SK-MEL-5 (cell line): ENCODE measurements around the gene VPS13A. TPM values are rescaled to one million over a fixed set of nuclear protein-coding genes. Genes with fewer than 3 reads are reported as not detected.
"Not testable (repeated sequence)": the region's sequence is repeated elsewhere in the genome, so short reads cannot be mapped to it uniquely, and the experiment has no call there.

ENCODE experiments used
- DNase-seq: peaks from one replicate; pipeline ENCODE4 v3.0.0-alpha.2; 2016; ENCODE audit warnings: low read depth, low spot score
- in situ Hi-C: cut with HindIII; loops from 2 replicates; pipeline ENCODE4 v1.10.0; 2016; ENCODE audit warnings: low sequenced_read_pairs, high pct_unique_total_duplicates, low pct_unique_long_range_greater_than_20kb
- total RNA-seq: library from RNA; depleted of rRNA; stranded (reverse); fragments of >200 nt; shearing (Covaris generic); gene quantifications from 2 replicates; pipeline ENCODE4 v1.2.3, GENCODE V29; 2014

The VPS13A gene
- total RNA-seq, 1 experiment from 2014 or later: 22.8 TPM

DNA sequence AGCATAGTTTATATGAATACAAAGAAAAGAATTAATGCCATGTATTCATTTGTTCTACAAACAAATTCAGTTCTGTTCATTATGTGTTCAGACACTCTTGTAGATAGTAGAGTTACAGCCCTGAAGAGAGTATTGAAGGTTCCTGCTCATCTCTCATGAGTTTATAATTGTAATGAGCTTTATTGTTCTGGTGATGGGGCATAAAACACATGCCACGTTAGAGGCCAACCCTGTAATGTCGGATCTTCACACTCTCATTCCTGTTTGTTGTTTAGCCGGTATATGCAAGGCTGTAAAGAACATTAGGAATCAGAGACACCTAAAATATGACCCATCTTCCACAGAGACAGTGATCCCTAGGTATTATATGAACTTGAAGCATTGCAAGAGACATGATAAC lies 214.5 kb downstream of the VPS13A start:
- in situ Hi-C loops: no loop called here
- DNase-seq: no peak

DNA sequence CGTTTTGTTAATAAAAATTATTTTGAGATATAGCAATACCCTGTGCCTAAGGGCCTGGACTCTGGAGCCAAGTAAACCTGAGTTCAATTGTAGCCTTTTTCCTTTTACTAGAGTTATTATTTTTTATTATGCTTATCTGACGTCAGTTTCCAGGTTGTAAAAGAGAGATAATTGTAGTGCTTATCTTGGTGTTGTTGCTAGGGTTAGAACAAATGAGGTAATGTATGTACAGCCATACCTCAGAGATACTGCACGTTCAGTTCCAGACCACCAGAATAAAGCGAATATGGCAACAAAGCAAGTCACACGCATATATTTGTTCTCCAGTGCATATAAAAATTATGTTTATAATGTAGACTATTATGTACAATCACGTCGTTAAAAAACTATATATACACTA lies 215.0 kb downstream of the VPS13A start:
- in situ Hi-C loops: no loop called here
- no peak for DNase-seq

DNA sequence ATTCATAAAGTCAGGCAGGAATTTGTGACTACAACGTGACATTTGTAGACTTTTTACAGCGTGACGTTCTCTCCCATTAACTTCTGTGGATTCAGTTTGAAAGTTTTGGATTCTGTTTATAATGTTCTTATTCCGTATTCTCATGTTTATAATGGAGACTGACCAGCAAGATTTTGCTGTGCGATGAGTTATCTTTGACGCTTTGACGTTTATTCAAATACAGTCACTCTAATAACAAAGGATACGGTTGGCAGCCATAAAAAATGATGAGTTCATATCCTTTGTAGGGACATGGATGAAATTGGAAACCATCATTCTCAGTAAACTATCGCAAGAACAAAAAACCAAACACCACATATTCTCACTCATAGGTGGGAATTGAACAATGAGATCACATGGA lies 221.2 kb downstream of the VPS13A start:
- DNase-seq: not testable (repeated sequence)

DNA sequence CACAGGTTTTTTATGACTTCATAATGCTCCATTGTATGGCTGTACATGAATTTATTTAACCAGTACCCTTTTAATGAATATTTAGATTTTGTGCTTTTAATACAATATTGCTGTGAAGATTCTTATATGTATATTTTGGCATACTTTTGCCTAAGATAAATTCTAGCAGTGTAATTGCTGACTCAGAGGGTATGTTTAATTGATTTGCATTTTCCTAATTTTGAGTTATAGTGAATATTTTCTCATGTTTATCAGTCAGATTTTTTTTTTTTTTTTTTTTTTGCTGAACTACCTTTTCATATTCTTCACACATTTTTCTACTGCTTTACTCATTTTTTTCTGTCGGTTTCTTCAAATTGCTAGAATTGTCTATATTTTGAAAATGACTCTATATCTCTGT lies 222.6 kb downstream of the VPS13A start:
- DNase-seq: no peak

More for the DNA sequence above, 221.2 kb downstream of the VPS13A start:
- in situ Hi-C loops: not testable (repeated sequence)

DNA sequence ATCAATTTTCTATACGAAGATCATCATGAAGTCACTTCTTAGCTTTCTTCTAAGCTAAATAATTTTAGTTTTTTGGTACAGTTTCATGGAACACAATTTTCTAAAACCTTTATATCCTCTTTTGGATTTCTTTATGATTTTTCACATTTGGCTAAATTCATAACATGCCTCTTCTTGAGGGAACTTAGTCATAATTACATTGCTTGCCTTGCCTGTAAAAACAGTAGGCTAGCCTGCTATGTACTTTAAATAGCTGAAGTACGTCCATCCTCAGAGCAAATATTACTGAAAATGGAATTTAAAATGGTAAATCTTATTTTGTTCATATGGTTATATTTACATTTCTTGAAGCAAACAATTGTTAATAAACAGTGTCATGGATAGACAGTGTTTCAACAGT lies 225.0 kb downstream of the VPS13A start:
- DNase-seq: no peak

More for the DNA sequence above, 222.6 kb downstream of the VPS13A start:
- in situ Hi-C loops: no loop called here

DNA sequence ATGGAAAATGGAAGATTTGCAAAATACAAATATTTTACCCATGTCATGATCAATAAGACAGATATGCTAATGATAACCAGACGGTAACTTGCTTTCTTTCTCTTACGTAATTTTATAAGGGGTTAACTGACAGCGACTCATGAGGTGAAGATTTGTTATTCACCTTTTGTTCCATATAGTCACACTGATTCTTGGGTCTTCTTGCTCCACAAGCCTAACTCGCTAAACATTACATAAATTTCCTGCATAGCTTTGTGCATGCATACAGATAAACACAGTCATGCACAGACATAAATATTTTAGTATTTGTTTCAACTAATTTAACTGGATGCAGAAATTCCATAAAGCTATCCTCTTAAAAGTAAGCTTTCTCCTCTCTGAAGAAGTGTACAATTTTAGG lies 225.9 kb downstream of the VPS13A start:
- in situ Hi-C loops: no loop called here
- DNase-seq: no peak

More for the DNA sequence above, 225.0 kb downstream of the VPS13A start:
- in situ Hi-C loops: no loop called here

DNA sequence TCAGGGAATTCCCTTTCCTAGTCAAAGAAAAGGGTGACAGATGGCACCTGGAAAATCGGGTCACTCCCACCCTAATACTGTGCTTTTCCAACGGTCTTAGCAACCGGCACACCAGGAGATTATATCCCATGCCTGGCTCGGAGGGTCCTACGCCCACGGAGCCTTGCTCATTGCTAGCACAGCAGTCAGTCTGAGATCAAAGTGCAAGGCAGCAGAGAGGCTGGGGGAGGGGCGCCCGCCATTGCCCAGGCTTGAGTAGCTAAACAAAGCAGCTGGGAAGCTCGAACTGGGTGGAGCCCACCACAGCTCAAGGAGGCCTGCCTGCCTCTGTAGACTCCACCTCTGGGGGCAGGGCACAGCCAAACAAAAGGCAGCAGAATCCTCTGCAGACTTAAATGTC lies 231.2 kb downstream of the VPS13A start:
- DNase-seq, in situ Hi-C loops: not testable (repeated sequence)

DNA sequence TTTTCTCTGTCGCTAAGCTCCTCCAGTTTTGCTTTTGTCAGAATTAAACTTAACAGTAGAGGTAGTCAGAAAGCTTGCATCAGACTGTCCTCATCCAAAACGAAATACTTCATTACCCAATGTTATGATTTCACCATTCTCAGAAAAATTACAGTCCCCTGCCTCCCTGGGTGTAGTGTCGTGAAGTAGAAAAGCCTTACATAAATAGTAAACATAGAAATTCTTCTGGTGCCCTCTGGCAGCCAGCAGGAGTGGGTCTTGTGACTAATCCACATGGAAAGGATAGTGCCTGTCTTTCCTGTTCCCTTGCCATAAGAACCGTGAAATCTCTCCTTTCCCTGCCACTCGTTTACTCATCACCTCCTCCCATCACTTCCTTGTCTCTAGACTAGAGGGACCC lies 240.2 kb downstream of the VPS13A start:
- in situ Hi-C loops: loop anchor here (5.0 kb wide), 1 partner anchor 35 kb away; no protein-coding TSS in a partner anchor

DNA sequence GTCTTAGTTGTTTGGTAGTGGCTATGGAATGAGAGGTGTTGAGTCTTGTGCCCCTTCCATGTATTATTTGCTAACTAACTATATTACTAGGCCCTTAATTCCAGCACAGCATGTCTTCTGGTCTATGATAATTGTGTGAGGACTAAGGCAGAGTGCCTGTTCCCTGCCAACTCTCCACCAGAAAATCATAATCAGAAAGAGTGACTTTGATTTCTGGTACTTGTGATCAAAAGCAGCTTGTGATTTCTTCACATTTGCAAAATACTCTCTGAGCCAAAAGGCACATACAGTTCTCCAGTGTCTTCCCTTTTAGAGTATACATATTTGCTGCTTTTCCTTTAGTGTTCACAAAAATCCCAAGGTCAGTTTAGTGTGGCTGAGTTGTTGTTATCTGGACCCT lies 240.9 kb downstream of the VPS13A start:
- in situ Hi-C loops: loop anchor here (5.0 kb wide), 1 partner anchor 36 kb away; no protein-coding TSS in a partner anchor
- no peak for DNase-seq

More for the DNA sequence above, 240.2 kb downstream of the VPS13A start:
- peak; percentile 93 for DNase-seq

DNA sequence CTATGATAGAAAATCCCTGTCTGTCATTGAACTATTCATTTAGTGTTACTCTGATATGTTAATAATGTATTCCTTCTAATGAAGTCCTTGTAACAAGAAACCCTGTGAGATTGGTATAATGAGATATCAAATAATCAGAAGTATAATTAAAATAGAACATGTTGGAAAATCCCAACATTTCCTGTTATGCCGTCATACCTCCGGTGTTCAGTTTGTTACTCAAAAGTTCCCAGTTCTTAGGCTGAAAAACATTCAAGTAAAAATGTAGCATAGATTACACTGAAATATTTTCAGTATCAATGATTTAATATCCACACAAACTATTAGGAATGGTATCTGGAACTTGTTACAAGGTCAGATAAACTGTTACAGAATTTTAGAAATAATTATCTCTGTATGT lies 243.3 kb downstream of the VPS13A start:
- DNase-seq: no peak
- in situ Hi-C loops: no loop called here

DNA sequence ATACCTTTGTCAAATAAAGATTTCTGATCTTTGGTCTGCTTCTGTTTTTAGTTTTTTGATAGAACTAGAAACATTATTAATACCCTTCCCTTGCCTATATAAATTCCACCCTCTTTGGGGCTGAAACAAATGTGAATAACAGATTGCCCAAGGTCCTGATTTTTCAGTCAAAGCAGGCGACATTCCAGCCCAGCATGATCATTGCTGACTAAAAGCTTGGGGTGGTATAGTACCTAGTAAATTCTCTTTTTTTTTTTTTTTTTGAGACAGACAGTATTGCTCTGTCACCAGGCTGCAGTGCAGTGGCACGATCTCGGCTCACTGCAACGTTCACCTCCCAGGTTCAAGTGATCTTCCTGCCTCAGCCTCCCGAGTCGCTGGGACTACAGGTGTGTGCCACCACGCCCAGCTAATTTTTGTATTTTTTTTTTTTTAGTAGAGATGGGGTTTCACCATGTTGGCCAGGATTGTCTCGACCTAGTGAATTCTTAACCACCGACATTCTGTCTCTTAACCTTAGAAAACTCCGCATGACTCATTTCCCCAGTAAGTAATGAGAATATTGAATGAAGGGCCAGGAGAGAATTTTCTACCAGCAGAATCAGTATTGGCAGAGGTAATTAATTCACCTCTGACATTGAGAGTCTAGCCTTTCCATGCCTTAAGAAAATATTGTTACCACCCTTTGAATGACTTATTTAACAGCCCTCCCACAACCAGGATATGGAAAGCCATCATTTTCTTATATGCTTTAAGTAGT lies 244.4 kb downstream of the VPS13A start:
- no peak for DNase-seq
- in situ Hi-C loops: no loop called here

DNA sequence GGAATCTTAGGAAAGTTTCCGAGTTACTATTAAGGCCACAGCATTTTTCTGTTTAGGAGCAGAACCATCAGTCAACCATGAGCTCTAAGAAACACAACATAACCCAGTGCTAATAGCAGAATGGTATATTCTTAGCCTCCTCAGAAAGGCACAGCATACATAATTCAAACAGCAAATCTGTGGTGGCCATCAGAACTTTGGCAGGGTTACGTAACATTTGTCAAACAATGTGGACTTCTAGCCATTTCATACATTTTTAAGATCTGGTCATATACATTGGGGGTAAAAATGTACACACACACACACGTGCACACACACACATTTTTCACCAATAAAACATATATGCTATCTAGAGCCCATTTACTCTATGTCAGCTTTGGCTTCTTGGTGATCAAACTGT lies 245.6 kb downstream of the VPS13A start:
- DNase-seq: no peak
- in situ Hi-C loops: no loop called here

DNA sequence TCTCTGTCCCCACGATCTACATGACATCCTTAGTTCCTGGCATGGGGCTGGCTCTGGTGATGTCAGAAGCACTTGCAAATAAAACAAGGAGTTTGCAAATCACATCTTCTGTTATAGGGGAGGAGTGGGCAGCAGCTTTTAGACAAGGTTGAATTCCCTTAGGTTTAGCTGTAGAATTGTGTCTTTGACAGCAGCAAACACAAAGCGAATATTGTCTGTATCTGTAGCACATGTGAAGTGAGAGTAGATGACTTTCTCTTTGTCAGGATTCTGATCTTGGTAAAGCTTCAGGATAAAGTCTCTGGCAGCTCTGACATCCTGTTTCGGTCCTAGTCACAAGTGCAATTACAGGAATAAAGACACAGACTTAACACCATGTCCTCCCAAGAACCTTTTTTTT lies 246.5 kb downstream of the VPS13A start:
- in situ Hi-C loops: no loop called here
- DNase-seq: peak; percentile 94

DNA sequence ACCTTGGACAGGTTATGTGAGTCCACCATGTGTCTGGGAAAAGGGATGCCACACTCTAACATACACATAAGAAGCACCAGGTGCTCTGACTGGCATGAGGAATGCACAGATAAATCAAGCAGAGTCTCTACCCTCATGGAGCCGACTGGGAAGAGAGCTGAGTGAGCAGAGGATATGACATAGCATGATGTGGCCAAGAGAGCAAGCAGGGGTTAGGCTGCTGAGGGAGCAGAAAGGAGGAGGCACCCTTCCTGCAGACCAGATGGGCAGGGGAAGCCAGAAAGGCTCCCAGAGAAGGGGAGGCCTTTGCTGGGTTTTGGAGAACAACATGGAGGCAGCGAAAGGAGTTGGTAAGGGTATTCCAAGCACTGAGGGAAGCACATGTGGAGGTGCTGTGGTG lies 247.7 kb downstream of the VPS13A start:
- in situ Hi-C loops: no loop called here
- DNase-seq: no peak

DNA sequence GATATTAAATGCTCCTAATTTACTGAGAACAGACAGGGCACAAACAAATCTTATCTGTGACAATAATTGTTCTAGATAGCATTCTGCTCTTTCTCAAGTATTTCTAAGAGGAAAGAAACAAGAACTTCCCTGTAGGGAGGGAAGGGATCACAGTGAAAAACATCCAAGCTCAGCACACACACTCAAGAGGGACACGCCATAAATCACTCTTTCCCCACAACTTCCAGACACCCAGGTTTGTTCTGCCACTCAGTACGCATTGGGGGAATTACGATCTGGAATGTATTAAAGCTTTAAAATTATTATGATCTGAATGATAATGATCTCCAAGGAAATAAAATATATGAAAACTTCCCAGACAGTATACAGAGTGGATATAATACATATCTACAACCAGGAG lies 249.4 kb downstream of the VPS13A start:
- no peak for DNase-seq
- in situ Hi-C loops: no loop called here

DNA sequence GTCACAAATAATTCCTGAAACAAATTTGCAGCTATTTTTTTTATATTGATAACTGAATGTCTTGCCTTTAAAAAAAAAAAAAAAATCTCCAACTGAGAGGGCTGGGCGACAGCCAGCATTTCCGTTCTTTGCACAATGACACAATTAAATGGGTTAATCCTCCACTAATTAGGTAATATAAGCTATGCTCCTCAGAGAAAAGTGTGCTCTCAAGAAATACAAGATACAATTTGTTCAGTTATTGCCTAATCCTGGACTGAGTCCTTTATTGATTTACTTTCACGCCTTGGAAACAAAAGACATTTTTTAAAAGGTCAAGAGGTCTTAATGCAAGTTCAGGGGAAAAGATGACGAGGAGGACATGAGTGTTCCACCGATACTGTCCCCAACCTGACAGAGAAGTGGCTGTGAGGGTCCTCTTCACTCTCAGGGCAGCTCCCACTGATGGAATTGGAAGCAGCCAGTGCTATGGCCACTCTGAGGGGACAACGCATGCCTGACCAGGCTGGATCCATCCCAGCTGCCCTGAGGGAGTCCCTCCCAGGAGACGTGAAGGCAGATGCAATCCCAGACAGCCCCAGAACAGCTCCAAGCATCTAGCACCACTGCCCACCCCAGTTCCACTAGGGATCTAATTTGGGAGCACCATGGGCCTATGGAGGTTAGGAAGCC lies 250.1 kb downstream of the VPS13A start:
- in situ Hi-C loops: no loop called here
- no peak for DNase-seq

DNA sequence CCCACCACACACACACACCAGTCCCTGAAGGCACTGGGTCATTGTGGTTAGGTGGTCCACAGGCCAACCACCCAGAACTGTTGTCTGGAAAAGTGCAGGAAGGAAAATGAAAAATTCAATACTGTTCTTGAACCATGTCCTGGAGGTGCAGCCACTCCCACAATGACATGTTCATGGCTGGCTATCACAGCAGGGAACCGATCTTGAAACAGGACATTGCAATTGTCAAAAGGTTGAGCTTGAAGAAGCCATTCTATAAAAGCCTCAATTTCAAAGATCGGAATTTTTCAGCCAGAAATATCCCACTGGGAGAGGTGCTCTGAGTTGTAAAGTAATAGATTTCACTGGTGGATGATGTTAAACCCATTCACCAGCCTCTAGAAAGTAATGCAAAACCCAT lies 252.6 kb downstream of the VPS13A start:
- DNase-seq: no peak
- in situ Hi-C loops: no loop called here

DNA sequence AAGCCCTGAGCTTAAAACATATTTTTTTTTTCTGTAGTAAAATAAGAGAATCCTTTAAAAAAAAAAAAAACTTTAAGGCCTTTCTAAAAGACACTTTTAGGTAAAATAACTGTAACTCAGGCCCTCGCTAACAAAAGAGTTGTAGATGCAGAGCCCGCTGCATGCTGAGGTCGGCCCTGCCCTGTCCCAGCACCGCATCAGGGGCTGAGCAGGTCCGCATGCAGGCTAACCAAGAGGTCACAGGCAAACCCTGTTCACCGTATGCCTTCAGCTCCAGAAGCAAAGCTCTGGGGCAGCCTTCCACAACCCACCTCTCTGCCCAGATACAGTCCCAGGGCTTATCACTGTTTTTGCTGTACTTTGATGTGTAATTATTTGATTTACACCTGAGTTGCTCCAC lies 254.7 kb downstream of the VPS13A start:
- in situ Hi-C loops: no loop called here
- DNase-seq: no peak
